ENCODE measurements around the gene PCMTD2. TPM values are rescaled to one million over a fixed set of nuclear protein-coding genes. Genes with fewer than 3 reads are reported as not detected.

PCMTD2 gene
- total RNA-seq (2014; rRNA removed; shearing (Covaris generic)) (47.0 and 62.1 TPM in 2 replicates), total RNA-seq (2022) (51.7 and 64.2 TPM in 2 replicates), Bru-seq, nascent RNA (percentile 63 among the genes with signal in this experiment), BruChase-seq, experiment 1, labeled RNA remaining after a 6-hour chase (percentile 91 among the genes with signal in this experiment), BruChase-seq, experiment 2, labeled RNA remaining after a 2-hour chase (percentile 89 among the genes with signal in this experiment)
- long read RNA-seq, transcript PCMTD2-203 (6 exons, 3,843 nt) = major isoform, 67 of 114 reads
- long read RNA-seq, partial matches to known transcripts = 19 of 114 reads
- long read RNA-seq, other reads (novel, unspliced or antisense) = 26 of 114 reads

DNA sequence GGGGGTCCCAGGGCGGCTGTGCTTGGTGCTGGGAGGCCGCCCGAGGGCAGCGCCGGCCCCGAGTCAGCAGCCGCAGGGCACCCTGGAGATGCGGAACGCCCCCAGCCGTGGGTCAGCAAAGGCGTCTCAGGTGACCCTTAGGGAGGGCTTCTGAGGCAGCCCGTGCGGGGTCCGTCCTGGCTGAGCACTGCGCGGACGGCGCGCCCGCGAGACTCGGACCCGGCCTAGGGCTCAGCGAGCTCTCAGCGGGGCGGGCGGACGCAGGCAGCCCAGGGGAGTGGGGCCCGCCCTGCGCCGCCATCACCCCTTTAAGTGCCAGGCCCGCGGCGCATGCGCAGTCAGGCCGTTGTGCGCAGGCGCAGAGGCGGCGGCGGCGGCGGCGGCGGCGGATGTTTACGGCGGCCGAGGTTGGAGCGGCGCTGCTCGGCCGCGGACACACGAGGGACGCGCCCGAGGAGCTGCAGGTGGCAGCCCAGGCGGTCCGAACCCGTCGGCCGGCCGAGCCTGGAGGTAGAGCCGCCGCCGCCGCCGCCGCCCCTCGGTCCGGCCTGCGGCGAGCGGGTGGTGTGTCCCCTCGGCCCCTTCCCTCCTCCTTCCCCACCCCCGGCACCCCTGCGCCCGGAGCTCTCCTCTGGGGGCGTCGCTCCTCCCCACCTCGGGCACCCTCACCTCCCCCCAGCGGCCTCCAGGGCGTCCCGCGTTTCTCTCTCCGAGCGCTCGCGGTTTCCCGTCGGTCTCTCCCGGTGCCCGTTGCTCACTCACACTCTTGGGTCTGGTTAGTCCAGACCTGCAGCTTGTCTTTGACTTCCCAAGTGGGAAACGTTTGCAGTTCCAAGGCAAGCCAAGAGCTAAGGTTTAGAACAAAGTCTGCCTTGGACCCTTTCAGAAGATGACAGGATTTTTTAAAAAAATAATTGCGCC lies at the start of gene PCMTD2:
PCMTD2 (plus strand) TSS at position 388 of the 921 bp plus-strand sequence. CDS start 4,218 bp downstream, outside the sequence.
- Histone ChIP-seq H4K20me1 (ENCODE audit: insufficient read depth, low read length) (no peaks in the 10 kb centered on the region), H3K27ac (ENCODE audit: low read depth, low read length, poor library complexity, severe bottlenecking) (peak within 1 kb of the TSS; percentile 57), H3K4me2 (ENCODE audit: low read length) (peak within 1 kb of the TSS; percentile 93), H3K36me3 (ENCODE audit: insufficient read depth, low read length) (0 out of 2 replicates have a peak, but pooled peaks cover 4% of the 10 kb centered on the region), H3K79me2 (ENCODE audit: insufficient read depth, low read depth, low read length) (peaks cover 15% of the 10 kb centered on the region; the same call in 1 of the 2 replicates), H3K4me3 (ENCODE audit: low read depth, low read length, poor library complexity, severe bottlenecking) (peak within 1 kb of the TSS; percentile 95), H2AFZ (ENCODE audit: low read length) (peak within 1 kb of the TSS; percentile 84), H3K4me1 (ENCODE audit: insufficient read depth, low read length, poor library complexity, severe bottlenecking) (peaks cover 28% of the 10 kb centered on the region), H3K9me2 (ENCODE audit: insufficient read depth, low read length) (no peaks in the 10 kb centered on the region), H3K9me3 (ENCODE audit: low read length) (no peaks in the 10 kb centered on the region)
- no TSS peak for BruUV-seq (replicated peaks)
- ChIA-PET POLR2A (interaction anchor here (0.6 to 2.0 kb wide), 4 partner anchors 8 to 288 kb away, joined by 3 to 5 read pairs (median 3); no protein-coding TSS in a partner anchor), CTCF (ENCODE audit: unreplicated experiment) (interaction anchor here (0.6 to 1.1 kb wide), 4 partner anchors 12 to 1678 kb away, joined by 3 to 11 read pairs (median 6); no protein-coding TSS in a partner anchor)
- TF ChIP-seq EZH2phosphoT487 (IDR thresholded peaks at IDR 0.05; ENCODE audit: borderline replicate concordance, low read depth, low read length) (no peak), CTCF (conservative IDR thresholded peaks at IDR 0.05; ENCODE audit: low read length) (peak; percentile 37; the same call in 1 of the 2 replicates)
- DNase-seq (ENCODE audit: low spot score) = peak; percentile 93
- intact Hi-C loops (cut with micrococcal nuclease; ENCODE audit: unreplicated experiment) = no loop called here

GRCh38 chr20:64206614-64207013 lies 48.9 kb upstream of the PCMTD2 start:
- no peaks in the 10 kb centered on the region for H3K79me2 ChIP-seq (ENCODE audit: insufficient read depth, low read depth, low read length)
- CTCF ChIA-PET (ENCODE audit: unreplicated experiment) = no interaction called here

More at GRCh38 chr20:64206614-64207013, 48.9 kb upstream of the PCMTD2 start:
- Histone ChIP-seq H2AFZ (ENCODE audit: low read length) (no peak overlapping the region), H3K27ac (ENCODE audit: low read depth, low read length, poor library complexity, severe bottlenecking) (no peak overlapping the region), H3K9me2 (ENCODE audit: insufficient read depth, low read length) (no peaks in the 10 kb centered on the region), H4K20me1 (ENCODE audit: insufficient read depth, low read length) (no peaks in the 10 kb centered on the region), H3K4me1 (ENCODE audit: insufficient read depth, low read length, poor library complexity, severe bottlenecking) (no peaks in the 10 kb centered on the region), H3K4me3 (ENCODE audit: low read depth, low read length, poor library complexity, severe bottlenecking) (no peak overlapping the region), H3K36me3 (ENCODE audit: insufficient read depth, low read length) (no peaks in the 10 kb centered on the region), H3K4me2 (ENCODE audit: low read length) (no peak overlapping the region), H3K9me3 (ENCODE audit: low read length) (no peaks in the 10 kb centered on the region)
- BruUV-seq (replicated peaks) = no TSS peak
- intact Hi-C loops (cut with micrococcal nuclease; ENCODE audit: unreplicated experiment) = no loop called here
- DNase-seq (ENCODE audit: low spot score) = no peak
- POLR2A ChIA-PET = no interaction called here
- TF ChIP-seq EZH2phosphoT487 (IDR thresholded peaks at IDR 0.05; ENCODE audit: borderline replicate concordance, low read depth, low read length) (no peak), CTCF (conservative IDR thresholded peaks at IDR 0.05; ENCODE audit: low read length) (no peak)

All from OCI-LY7 (cell line).